Urinary bladder (tissue), 4 donors: ENCODE measurements around the gene WNT16. TPM values are rescaled to one million over a fixed set of nuclear protein-coding genes. Genes with fewer than 3 reads are reported as not detected.

ENCODE experiments used
- DNase-seq: peaks from one replicate; pipeline ENCODE4 v3.0.0-alpha.2; 2015; ENCODE audit errors: extremely low spot score
- H3K27ac ChIP-seq: one replicate; pipeline ENCODE4 v1.5.1; 2013; ENCODE audit warnings: low read depth, mild to moderate bottlenecking, moderate library complexity
- H3K36me3 ChIP-seq: one replicate; pipeline ENCODE4 v1.6.1; 2013; ENCODE audit warnings: mild to moderate bottlenecking, moderate library complexity; ENCODE audit not compliant: insufficient read depth
- H3K4me1 ChIP-seq: one replicate; pipeline ENCODE4 v1.6.1; 2013; ENCODE audit warnings: mild to moderate bottlenecking, moderate library complexity; ENCODE audit not compliant: insufficient read depth
- H3K4me3 ChIP-seq: one replicate; pipeline ENCODE4 v1.5.1; 2013; ENCODE audit warnings: low read depth, low read length
- WGBS: extraction: QIAGEN DNeasy Blood & Tissue Kit; methylation state at CpG from one replicate; pipeline ENCODE4 v1.1.7; 2013; 5-methylcytosine and 5-hydroxymethylcytosine counted together
- polyA plus RNA-seq: library from polyadenylated mRNA; stranded (reverse); fragments of 200-250 nt; gene quantifications from one replicate; pipeline ENCODE4 v1.2.3, GENCODE V29; 2013
- total RNA-seq: library from RNA; depleted of rRNA; stranded (reverse); fragments of >200 nt; gene quantifications from one replicate; pipeline ENCODE4 v1.2.3, GENCODE V29; 2014
- donor health status: healthy with polysubstance abuse.
- donor health status: healthy.

The WNT16 gene
- total and polyA plus RNA-seq, 2 donors = 0.16 TPM; not detected in 1

DNA sequence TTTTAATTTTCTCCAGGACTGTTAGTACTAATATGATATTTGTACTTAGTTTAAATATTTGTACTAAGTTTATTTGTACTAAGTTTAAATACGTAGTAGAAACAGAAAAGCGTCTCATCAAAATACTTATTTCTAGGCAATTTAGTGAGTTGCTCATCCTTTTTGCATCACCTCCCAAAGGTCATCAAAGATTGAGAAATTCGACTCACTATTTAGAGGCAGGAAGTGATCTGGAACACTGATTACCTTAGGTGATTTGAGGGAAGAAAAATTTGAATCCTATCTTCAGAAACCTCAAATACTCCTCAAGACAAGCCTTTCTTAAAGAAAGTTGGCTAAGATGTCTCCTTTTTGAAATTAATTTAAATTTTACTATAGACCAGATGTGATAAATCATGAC is 14.5 kb downstream of the WNT16 start:
- Histone ChIP-seq H3K36me3 (no peaks in the 10 kb centered on the region), H3K27ac (no peak overlapping the region), H3K4me1 (no peaks in the 10 kb centered on the region), H3K4me3 (no peak overlapping the region)
- WGBS = 62% methylated on average over 3 of the region's 3 CpGs
- DNase-seq = no peak

DNA sequence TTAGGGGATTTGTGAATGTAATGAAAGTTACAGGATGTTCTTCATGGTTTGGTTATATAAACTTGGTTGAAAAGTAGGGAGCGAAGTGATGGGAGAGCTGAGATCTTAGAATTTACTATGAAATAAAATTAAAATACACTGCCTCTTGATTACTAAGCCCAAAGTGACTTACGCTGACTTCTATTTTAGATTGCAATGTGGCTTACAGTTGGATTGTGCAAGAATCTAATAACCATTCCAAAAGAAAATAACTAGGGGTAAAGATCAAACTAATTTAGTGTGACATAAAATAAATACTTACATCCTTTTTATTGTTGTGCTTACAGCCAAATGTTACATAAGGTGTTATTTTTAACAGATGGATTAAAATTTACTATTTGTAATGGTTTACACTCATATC is 15.3 kb downstream of the WNT16 start:
- Histone ChIP-seq H3K4me3 (no peak overlapping the region), H3K4me1 (no peaks in the 10 kb centered on the region), H3K27ac (no peak overlapping the region), H3K36me3 (no peaks in the 10 kb centered on the region)
- WGBS = 80% methylated on average over 2 of the region's 2 CpGs
- DNase-seq = no peak

DNA sequence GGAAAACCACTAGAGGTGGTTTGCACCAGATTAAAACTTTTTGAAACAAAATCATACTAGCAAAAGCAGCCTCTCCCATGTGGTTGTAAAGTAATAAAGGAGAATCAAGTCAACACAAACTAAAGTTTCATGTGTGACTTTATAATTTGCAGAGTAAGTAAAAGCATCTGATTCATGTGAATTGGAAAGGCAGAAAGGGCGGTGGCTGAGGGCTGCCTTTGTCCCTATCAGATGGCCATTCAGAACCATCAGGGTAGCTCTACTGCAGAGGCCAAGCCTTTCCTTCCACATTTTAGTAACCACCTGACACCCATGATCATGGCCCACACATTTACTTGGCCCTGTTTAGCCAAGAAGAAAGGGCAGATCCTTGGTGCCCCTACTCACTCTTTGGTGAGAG is 15.7 kb downstream of the WNT16 start:
- no peak for DNase-seq
- H3K27ac ChIP-seq = no peak overlapping the region
- H3K4me1 ChIP-seq = no peaks in the 10 kb centered on the region
- WGBS = 89% methylated on average over 1 of the region's 1 CpG
- H3K36me3 ChIP-seq = no peaks in the 10 kb centered on the region
- no peak overlapping the region for H3K4me3 ChIP-seq

DNA sequence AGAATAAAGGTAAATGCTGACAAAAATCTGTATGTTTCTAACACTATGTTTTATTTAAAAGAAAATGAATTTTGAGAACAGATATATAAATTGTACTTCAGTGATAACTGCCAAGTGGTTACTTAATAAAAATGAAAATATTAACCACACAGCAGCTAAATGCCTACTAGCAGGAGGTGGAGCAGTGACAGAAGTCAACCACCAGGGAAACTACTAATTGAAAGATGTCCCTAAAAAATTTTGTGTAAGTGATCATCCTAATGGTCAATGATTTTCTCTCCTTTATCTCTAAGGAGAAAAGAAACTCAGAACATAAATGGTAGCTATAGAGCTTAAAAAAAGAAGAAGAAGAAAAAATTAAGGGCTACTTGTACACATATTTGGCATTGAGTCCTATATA is 22.9 kb downstream of the WNT16 start:
- Histone ChIP-seq H3K36me3 (peaks cover 3% of the 10 kb centered on the region), H3K27ac (no peak overlapping the region), H3K4me1 (no peaks in the 10 kb centered on the region), H3K4me3 (no peak overlapping the region)
- no peak for DNase-seq

DNA sequence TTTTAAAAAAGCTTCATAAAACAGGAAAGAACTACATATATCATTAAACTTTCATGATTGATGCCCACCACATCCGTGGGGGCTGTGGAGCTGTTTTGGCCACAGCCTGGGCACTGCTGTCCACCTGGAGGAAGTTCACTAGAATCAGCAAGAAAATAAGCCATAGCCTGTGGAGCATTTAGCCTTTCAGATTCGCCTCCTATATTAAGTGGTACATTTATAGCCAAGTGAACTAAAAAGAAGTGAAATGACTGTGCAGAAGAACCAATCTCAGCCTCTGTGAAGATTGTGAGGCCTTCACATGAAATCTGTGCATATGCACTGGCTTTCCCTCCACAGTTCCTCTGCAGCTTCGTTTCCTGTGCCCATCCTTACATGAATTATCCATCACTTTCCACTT is 23.5 kb downstream of the WNT16 start:
- whole genome bisulfite sequencing = 72% methylated on average over 3 of the region's 3 CpGs
- no peak overlapping the region for H3K4me3 ChIP-seq
- peaks cover 3% of the 10 kb centered on the region for H3K36me3 ChIP-seq
- no peak for DNase-seq
- H3K27ac ChIP-seq = no peak overlapping the region
- H3K4me1 ChIP-seq = no peaks in the 10 kb centered on the region

DNA sequence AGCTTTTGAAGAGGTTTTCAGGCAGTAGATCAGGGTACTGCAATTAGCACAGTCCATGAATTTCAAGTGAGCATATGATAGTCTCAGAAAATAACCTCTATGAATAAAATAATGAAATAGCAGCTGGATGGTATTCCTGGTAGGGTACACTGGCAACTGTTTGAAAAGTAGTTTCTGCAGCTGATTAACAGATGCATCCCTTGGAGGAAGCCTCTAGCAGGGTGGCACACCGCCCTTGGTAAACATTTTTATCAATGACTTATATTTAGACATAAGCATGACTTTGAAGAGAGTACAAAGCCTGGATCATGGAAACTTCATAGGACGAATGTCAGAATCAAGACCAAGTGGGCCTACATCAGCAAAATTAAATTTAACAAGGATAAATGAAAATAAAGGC is 26.8 kb downstream of the WNT16 start:
- 92% methylated on average over 2 of the region's 2 CpGs for WGBS

DNA sequence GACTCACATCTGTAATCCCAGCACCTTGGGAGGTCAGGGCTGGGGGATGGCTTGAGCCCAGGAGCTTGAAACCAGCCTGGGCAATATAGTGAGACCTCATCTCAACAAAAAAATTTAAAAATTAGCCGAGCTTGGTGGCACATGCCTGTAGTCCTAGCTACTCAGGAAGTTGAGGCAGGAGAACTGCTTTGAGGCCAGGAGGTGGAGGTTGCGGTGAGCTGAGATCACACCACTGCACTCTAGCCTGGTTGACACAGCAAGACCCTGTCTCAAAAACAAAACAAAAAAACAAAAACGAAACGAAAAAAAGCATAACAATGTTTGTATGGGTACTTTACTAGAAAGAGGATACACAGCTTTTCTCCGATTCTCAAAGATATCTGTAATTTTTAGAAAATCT is 31.8 kb downstream of the WNT16 start:
- Histone ChIP-seq H3K36me3 (peaks cover 4% of the 10 kb centered on the region), H3K27ac (no peak overlapping the region), H3K4me3 (no peak overlapping the region), H3K4me1 (no peaks in the 10 kb centered on the region)
- WGBS = 91% methylated on average over 5 of the region's 5 CpGs
- no peak for DNase-seq

More for the DNA sequence above, 26.8 kb downstream of the WNT16 start:
- H3K4me3 ChIP-seq = no peak overlapping the region
- no peaks in the 10 kb centered on the region for H3K4me1 ChIP-seq
- no peak for DNase-seq
- no peak overlapping the region for H3K27ac ChIP-seq
- H3K36me3 ChIP-seq = peaks cover 3% of the 10 kb centered on the region

DNA sequence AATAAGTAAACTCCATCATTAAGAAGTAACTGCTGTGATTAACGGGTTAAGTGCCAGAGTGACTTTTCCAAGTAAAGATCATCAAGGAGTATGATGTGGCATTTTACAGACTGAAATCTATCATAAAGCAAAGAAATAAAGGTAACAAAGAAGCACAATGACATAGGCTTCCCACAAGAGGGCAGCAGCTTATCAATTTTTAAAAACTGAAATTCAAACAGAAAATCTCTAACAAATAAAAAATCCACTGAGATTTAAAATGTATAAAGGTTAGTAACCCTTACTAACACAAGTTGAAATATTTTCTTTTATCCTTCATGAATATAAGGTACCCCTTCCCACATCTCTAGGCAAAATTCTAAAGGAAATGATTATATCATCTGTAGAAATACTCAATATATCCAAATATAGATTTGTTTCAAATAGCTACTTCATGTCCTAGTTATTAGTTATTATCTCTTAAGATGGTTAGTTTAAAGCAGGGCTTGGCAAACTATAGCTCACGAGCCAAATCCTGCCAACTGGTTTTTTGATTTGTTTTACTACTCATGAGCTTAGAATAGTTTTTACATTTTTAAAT is 38.1 kb downstream of the WNT16 start:
- no peak for DNase-seq
- 52% methylated on average over 2 of the region's 2 CpGs for WGBS
- H3K36me3 ChIP-seq = peaks cover 4% of the 10 kb centered on the region

DNA sequence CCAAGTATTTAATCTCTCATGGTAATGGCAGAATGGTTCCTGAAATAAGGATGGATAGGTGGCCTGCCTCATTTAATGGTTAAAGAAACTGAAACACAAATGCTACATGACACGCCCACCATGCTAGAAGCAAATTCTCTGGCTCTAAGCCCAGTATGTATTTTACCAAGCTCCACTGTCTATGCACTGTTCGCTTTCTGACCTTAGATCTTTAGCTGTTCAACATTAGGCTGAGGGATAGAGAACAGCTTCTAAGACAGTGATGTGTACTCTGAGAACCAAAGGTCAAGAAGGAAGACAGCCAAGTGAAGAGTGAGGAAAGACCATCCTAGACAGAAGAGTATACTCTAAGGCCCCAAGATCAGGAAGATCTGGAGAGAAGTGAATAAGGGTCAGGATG is 40.7 kb downstream of the WNT16 start:
- DNase-seq = no peak
- no peak overlapping the region for H3K27ac ChIP-seq
- no peaks in the 10 kb centered on the region for H3K36me3 ChIP-seq
- H3K4me3 ChIP-seq = no peak overlapping the region
- WGBS = 31% methylated on average over 2 of the region's 2 CpGs
- no peaks in the 10 kb centered on the region for H3K4me1 ChIP-seq

More for the DNA sequence above, 38.1 kb downstream of the WNT16 start:
- H3K27ac ChIP-seq = no peak overlapping the region
- no peak overlapping the region for H3K4me3 ChIP-seq
- no peaks in the 10 kb centered on the region for H3K4me1 ChIP-seq

DNA sequence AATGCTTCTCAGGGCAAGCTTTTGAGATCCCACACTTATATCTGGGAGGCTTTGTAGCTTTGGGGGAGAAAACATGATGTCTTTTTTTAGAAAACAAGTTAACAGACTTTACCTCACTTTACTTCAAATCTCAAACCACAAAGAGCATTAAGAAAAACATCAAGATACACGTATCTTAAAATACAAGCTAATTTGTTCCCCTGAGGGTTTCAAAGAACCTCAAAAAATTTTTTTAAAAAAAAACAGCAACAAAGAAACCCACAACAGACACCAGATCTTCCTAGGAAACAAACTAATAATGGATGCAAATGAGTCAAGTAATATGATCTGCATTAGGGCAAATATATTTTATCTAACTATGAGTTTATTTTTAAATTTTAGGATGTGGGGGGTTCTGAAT is 42.6 kb downstream of the WNT16 start:
- Histone ChIP-seq H3K4me1 (no peaks in the 10 kb centered on the region), H3K4me3 (no peak overlapping the region), H3K27ac (no peak overlapping the region), H3K36me3 (no peaks in the 10 kb centered on the region)
- WGBS = 84% methylated on average over 1 of the region's 1 CpG
- DNase-seq = no peak

DNA sequence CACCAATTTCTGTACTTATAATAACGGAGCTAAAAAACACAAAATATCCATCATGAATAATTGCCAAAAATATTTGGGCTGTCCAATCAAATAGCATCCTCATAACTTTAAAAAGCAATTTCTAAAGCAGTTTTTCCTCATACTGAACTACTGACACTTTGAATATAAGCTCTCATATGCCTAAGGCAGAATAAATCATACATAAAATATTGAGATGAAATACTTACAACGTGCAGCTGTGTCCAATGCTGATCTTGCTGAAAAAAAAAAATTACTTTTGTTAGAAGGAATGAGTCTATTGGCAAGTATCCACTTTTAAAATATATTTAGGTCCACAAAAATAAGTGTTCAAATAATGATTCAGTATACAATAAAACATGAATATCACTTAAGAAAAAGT is 43.1 kb downstream of the WNT16 start:
- Histone ChIP-seq H3K4me1 (no peaks in the 10 kb centered on the region), H3K4me3 (no peak overlapping the region), H3K36me3 (no peaks in the 10 kb centered on the region), H3K27ac (no peak overlapping the region)
- DNase-seq = no peak
- WGBS = 65% methylated on average over 2 of the region's 2 CpGs

DNA sequence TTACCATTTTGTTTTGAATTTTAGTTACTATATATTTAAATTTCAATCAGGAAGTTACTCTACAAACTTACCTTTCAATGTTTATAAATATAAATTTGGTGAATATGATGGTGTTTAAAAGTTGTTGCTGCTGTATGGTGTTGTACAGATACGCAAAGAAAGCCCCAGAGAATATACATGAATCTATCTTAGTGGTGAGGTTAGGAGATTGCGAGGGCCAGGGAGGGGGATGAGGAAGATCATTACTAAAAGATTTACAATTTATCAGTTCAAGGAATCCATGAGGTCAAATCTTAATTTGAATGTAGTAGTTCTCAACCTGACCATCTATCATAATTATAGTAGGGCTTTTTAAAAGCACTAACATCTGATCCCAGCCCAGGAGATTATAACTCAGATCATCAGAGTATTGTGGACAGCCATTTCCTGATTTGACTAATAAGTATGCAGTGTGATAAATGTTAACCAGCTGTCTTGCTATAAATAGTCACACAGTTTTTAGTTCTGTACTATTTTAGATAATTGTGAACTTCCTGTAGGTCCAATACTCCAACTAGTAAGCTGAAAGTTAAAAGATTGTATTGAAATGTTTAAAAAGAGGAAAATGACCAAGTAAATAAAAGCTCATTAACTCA is 43.7 kb downstream of the WNT16 start:
- H3K27ac ChIP-seq = no peak overlapping the region
- DNase-seq = no peak
- no peak overlapping the region for H3K4me3 ChIP-seq
- no peaks in the 10 kb centered on the region for H3K4me1 ChIP-seq
- H3K36me3 ChIP-seq = no peaks in the 10 kb centered on the region
- 97% methylated on average over 2 of the region's 2 CpGs for WGBS

DNA sequence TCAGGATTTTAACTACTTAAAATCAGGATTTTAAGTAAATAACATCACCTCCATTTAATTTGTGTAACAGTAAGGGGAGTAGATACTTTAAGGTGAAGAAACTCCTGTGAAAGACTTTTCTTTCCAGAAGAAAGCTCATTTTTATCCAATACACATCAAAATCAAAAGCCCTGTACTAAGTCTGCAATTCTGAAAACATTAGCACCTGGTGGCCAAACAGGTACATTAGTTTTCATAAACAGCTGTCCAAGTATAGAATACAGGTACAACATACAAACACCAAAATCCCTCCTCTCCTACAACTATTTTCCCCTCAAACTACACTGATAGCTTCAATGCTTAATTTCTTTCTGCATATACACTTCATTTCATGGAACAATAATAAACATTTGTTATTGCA is 44.4 kb downstream of the WNT16 start:
- DNase-seq = no peak
- Histone ChIP-seq H3K4me3 (no peak overlapping the region), H3K36me3 (no peaks in the 10 kb centered on the region), H3K4me1 (no peaks in the 10 kb centered on the region), H3K27ac (no peak overlapping the region)

DNA sequence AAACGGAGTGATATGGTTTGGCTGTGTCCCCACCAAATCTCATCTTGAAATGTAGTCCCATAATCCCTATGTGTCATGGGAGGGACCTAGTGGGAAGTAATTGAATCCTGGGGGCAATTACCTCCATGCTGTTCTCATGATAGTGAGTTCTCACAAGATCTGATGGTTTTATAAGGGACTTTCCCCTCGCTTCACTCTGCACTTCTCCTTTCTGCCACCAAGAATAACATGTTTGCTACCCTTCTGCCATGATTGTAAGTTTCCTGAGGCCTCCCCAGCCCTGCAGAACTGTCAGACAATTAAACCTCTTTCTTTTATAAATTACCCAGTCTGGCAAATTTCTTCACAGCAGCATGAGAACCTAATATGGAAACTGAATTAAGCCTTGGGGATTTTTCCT is 48.2 kb downstream of the WNT16 start:
- no peaks in the 10 kb centered on the region for H3K36me3 ChIP-seq
- no peak overlapping the region for H3K27ac ChIP-seq
- H3K4me3 ChIP-seq = no peak overlapping the region
- DNase-seq = no peak
- WGBS = 94% methylated on average over 2 of the region's 2 CpGs
- H3K4me1 ChIP-seq = no peaks in the 10 kb centered on the region

DNA sequence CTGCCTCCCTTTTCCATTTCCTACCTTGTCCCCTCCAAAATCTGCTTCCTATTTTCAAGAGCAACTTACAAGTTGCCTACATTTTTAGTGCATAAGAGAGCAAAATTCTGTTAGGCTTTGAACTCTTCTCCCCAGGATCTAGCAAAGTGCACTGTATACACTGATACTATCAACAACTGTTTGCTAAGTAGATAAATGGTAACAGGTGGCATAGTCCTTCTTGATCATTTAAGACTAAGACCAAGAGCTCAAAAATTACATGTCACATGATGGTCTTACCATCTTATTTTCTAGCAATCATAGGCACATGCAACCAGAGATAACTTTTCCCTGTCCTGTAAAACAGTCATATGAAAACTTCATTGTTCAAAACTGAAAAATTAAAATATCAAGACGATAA is 51.1 kb downstream of the WNT16 start:
- no peak for DNase-seq
- no peak overlapping the region for H3K4me3 ChIP-seq
- H3K4me1 ChIP-seq = no peaks in the 10 kb centered on the region
- no peaks in the 10 kb centered on the region for H3K36me3 ChIP-seq
- WGBS = 88% methylated on average over 1 of the region's 1 CpG
- H3K27ac ChIP-seq = no peak overlapping the region
